Spleen (tissue), 7 donors: ENCODE results near the gene CHMP3.

Source experiments
- POLR2AphosphoS5 ChIP-seq, 3 donors: sonication (generic); formaldehyde crosslinking; IDR thresholded peaks; one replicate each; pipeline ENCODE4 v1.5.1; 2017; ENCODE audit warnings: antibody characterized with exemption in 3 of 3
- TF ChIP-seq, protein P1 (sequence below), 11 experiments: fragments of 200-600 bp in 7 of 11; fragments of 450-650 bp in 4 of 11; sonication (generic) in 4 of 11; IDR thresholded peaks in 8 of 11; conservative IDR thresholded peaks in 3 of 11; 1 replicate in 7 of 11; 2 replicates in 4 of 11; pipeline versions ENCODE4 v1.4.0 to v1.8.0; 2016 to 2021; ENCODE audit warnings: antibody characterized with exemption in 11 of 11, inconsistent platforms in 4 of 11, mild to moderate bottlenecking in 1 of 11
- donor health status: DM: no; HTN: no; CAD: no; lungs with moderate emphysema.
- donor health status: DM: no; HTN: no; CAD: no.
- donor health status: DM: no; HTN: no; CAD: no.

DNA sequence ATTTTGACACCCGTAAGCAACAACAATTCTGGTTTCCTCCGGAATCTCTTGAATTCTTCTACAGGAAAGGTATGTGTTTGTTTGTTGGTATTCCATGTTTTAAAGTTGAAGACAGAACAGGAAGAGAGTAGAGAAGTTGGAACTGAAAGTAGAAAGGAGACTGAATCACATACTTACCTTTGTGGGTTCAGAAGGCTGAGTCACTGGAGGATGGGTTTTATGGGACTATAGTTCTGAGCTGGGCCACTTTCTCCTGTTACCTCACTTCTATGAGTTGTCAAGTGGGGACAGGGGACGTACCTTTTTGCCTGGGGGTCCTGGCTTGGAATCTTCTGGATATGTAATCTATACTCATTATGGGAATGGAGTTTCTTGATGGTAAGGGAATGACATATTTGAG is 81.2 kb downstream of the CHMP3 start:
- TF ChIP-seq, protein P1, sequence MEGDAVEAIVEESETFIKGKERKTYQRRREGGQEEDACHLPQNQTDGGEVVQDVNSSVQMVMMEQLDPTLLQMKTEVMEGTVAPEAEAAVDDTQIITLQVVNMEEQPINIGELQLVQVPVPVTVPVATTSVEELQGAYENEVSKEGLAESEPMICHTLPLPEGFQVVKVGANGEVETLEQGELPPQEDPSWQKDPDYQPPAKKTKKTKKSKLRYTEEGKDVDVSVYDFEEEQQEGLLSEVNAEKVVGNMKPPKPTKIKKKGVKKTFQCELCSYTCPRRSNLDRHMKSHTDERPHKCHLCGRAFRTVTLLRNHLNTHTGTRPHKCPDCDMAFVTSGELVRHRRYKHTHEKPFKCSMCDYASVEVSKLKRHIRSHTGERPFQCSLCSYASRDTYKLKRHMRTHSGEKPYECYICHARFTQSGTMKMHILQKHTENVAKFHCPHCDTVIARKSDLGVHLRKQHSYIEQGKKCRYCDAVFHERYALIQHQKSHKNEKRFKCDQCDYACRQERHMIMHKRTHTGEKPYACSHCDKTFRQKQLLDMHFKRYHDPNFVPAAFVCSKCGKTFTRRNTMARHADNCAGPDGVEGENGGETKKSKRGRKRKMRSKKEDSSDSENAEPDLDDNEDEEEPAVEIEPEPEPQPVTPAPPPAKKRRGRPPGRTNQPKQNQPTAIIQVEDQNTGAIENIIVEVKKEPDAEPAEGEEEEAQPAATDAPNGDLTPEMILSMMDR (IDR thresholded peaks at IDR 0.05 in 8 of 11, conservative IDR thresholded peaks at IDR 0.05 in 3 of 11), result no peak
- TF ChIP-seq POLR2AphosphoS5 (IDR thresholded peaks at IDR 0.05), result no peak
